ENCODE data around the gene TP53AIP1. TPM values are rescaled to one million over a fixed set of nuclear protein-coding genes. Genes with fewer than 3 reads are reported as not detected.

Gene TP53AIP1
- total and polyA plus RNA-seq, 2 of the 8 experiments (the other 6 are each of a cell fraction or from before 2014, with no cell fraction given), result 0.03 TPM; not detected in 1

- H3K4me1 ChIP-seq (replicated peaks in 1 of 4; ENCODE audit: control insufficient read depth in 3 of 4, insufficient read depth in 4 of 4, low read length in 3 of 4), result peaks cover 5 to 41% (median 17%) of the 10 kb centered on the region in 4 experiments
- H3K56ac ChIP-seq (replicated peaks; ENCODE audit: insufficient read length, low read depth, low read length), result no peak overlapping the region
- H3K79me2 ChIP-seq (ENCODE audit: control insufficient read depth in 1 of 2, insufficient read depth in 2 of 2, low read length in 2 of 2), result no peaks in the 10 kb centered on the region
- H4K5ac ChIP-seq (ENCODE audit: insufficient read length, low read depth, low read length), result no peak overlapping the region
- TF ChIP-seq RAD21 (IDR thresholded peaks at IDR 0.05 in 1 of 2, conservative IDR thresholded peaks at IDR 0.05 in 1 of 2; ENCODE audit: low read depth in 2 of 2, low read length in 2 of 2) (no peak), BACH1 (IDR thresholded peaks at IDR 0.05; ENCODE audit: low read length) (no peak), PHF8 (conservative IDR thresholded peaks at IDR 0.05; ENCODE audit: low read depth, low read length) (no peak)
- H3K79me1 ChIP-seq (ENCODE audit: low read depth, low read length), result no peaks in the 10 kb centered on the region
- no peak for FAIRE-seq
- no peak overlapping the region for H3K9ac ChIP-seq (replicated peaks in 1 of 4; ENCODE audit: extremely low read depth in 1 of 4, low read depth in 3 of 4, low read length in 3 of 4)
- no peaks in the 10 kb centered on the region for H3K23me2 ChIP-seq (ENCODE audit: low read depth, low read length)
- H3K27me3 ChIP-seq (replicated peaks in 1 of 4; ENCODE audit: control insufficient read depth in 3 of 4, extremely low read depth in 1 of 4, insufficient read depth in 3 of 4, low read length in 3 of 4), result peaks cover 2 to 43% (median 32%) of the 10 kb centered on the region in 4 experiments
- no peak overlapping the region for H4K8ac ChIP-seq (ENCODE audit: extremely low read depth, insufficient read depth, low read length)
- H4K91ac ChIP-seq (replicated peaks; ENCODE audit: insufficient read length, low read length), result no peak overlapping the region
- CTCF ChIA-PET (ENCODE audit: partially characterized antibody), result interaction anchor here (0.7 to 7.8 kb wide), 11 partner anchors 9 to 817 kb away, joined by 3 to 77 read pairs (median 3); partner anchors contain the start of gene KCNJ1
- H2BK5ac ChIP-seq (ENCODE audit: low read depth, low read length), result no peak overlapping the region
- peak overlapping the region in 1 of 2 experiments; percentile 41; a peak in 1 of 4 replicates for H3K4me2 ChIP-seq (ENCODE audit: insufficient read depth in 1 of 2, low read depth in 2 of 2, low read length in 2 of 2)
- H3K27ac ChIP-seq (ENCODE audit: low read depth, low read length), result no peak overlapping the region
- H2AFZ ChIP-seq (ENCODE audit: low read length), result no peak overlapping the region
- H2BK12ac ChIP-seq (ENCODE audit: low read depth, low read length), result no peak overlapping the region
- H2AK5ac ChIP-seq (ENCODE audit: low read depth, low read length), result no peak overlapping the region
- no peaks in the 10 kb centered on the region for H3K9me3 ChIP-seq (ENCODE audit: insufficient read depth in 2 of 2, low read depth in 1 of 2, low read length in 1 of 2)
- POLR2A ChIA-PET (ENCODE audit: partially characterized antibody), result no interaction called here
- no peak overlapping the region for H3K4ac ChIP-seq (replicated peaks; ENCODE audit: insufficient read length, low read depth, low read length)
- no peak overlapping the region for H2BK120ac ChIP-seq (replicated peaks; ENCODE audit: low read depth, low read length)
- no peak for DNase-seq (ENCODE audit: low read depth in 1 of 2, low spot score in 2 of 2)
- no peaks in the 10 kb centered on the region for H3K36me3 ChIP-seq (ENCODE audit: control insufficient read depth in 2 of 4, insufficient read depth in 4 of 4, low read length in 3 of 4)
- no peak overlapping the region for H3K23ac ChIP-seq (ENCODE audit: insufficient read length)
- no peak overlapping the region for H2BK15ac ChIP-seq (ENCODE audit: low read length)
- no peak overlapping the region for H3K4me3 ChIP-seq (ENCODE audit: extremely low read depth in 1 of 4, insufficient read depth in 2 of 4, low read depth in 3 of 4, low read length in 4 of 4)
- no peak overlapping the region for H3K14ac ChIP-seq (ENCODE audit: insufficient read length)
- H4K20me1 ChIP-seq (replicated peaks in 1 of 2; ENCODE audit: control insufficient read depth in 1 of 2, insufficient read depth in 2 of 2, low read length in 2 of 2), result no peaks in the 10 kb centered on the region
- no peak overlapping the region for H2BK20ac ChIP-seq (ENCODE audit: low read length)
- 44% methylated on average over 17 of the region's 17 CpGs; no CpG with 5 or more reads in 1 of the 2 experiments for WGBS, 2 experiments (ENCODE audit: extremely low coverage in 1 of 2, insufficient coverage in 1 of 2, insufficient read length in 1 of 2, insufficient replicate concordance in 2 of 2, low coverage in 1 of 2, low lambda C conversion rate in 2 of 2, missing lambda C conversion rate in 1 of 2)
- no peak overlapping the region for H3K18ac ChIP-seq (ENCODE audit: extremely low read depth, low read length)
Measured at GRCh38 chr11:128926437-128927107, 16.1 kb downstream of the TP53AIP1 start.

Measured in H1 (cell line).